ENCODE measurements around the gene SLC5A10. TPM values are rescaled to one million over a fixed set of nuclear protein-coding genes. Genes with fewer than 3 reads are reported as not detected.
"Not testable (repeated sequence)": the region's sequence is repeated elsewhere in the genome, so short reads cannot be mapped to it uniquely, and the experiment has no call there.

The SLC5A10 gene
- total RNA-seq, 1 donor from 2014 or later = not detected

DNA sequence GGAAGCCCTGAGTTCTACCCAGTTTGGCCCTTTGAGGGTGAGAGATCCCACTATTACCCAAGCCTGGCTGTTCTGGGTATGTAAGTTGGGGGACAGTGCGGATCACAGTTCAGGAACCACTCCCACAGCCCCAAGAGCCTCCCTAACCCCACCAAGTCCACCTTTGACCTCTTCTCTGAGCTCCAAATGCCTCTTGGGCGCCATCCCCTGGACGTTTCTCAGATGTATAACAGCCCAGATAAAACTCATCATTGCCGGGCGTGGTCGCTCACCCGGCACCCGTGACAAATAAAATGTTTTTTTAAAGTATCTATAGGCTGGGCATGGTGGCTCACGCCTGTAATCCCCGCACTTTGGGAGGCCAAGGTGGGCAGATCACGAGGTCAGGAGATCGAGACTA is 103.5 kb downstream of the SLC5A10 start:
- H3K9me3 ChIP-seq; H3K4me3 ChIP-seq; intact Hi-C loops (cut with DNase I): not testable (repeated sequence)

GRCh38 chr17:19062009-19062717 is 110.2 kb downstream of the SLC5A10 start:
- H3K36me3 ChIP-seq; H3K27me3 ChIP-seq; H3K4me1 ChIP-seq; intact Hi-C loops (cut with DNase I); H3K9me3 ChIP-seq: not testable (repeated sequence)
- Histone ChIP-seq H3K4me3 (peak overlapping the region in 1 of 2 donors; percentile 44), H3K27ac (peak overlapping the region in 1 of 2 donors; percentile 70)
- peak; percentile 73 to 82 for DNase-seq (ENCODE audit: low spot score in 2 of 2)

More for the DNA sequence above, 103.5 kb downstream of the SLC5A10 start:
- H3K27me3 ChIP-seq; H3K27ac ChIP-seq; H3K36me3 ChIP-seq; H3K4me1 ChIP-seq; DNase-seq (ENCODE audit: low spot score in 2 of 2): not testable (repeated sequence)

DNA sequence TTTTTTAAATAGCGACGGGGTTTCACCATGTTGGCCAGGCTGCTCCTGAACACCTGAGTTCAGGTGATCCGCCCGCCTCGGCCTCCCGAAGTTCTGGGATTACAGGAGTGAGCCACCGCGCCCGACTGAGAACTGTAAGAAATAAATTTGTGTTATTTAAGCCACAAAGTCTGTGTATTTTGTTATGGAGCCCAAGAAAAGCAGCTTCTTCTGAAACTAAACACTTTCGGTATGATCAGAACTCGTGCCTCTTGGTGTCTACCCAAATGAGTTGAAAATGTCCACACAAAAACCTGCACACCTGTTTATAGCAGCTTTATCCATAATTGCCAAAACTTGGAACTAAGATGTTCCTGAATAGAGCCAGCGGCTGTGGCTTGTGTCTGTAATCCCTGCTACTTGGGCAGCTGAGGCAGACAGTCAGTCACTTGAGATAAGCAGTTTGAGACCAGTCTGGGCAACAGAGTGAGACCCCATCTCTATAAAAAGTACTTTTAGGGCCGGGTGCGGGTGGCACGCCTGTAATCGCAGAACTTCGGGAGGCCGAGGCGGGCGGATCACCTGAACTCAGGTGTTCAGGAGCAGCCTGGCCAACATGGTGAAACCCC is 110.9 kb downstream of the SLC5A10 start:
- H3K27me3 ChIP-seq; DNase-seq (ENCODE audit: low spot score in 2 of 2); H3K27ac ChIP-seq; H3K9me3 ChIP-seq; H3K4me3 ChIP-seq; H3K4me1 ChIP-seq; intact Hi-C loops (cut with DNase I); H3K36me3 ChIP-seq: not testable (repeated sequence)

GRCh38 chr17:19063326-19063956 is 111.5 kb downstream of the SLC5A10 start:
- H3K36me3 ChIP-seq; H3K4me1 ChIP-seq; intact Hi-C loops (cut with DNase I); H3K4me3 ChIP-seq; H3K27ac ChIP-seq; H3K27me3 ChIP-seq; H3K9me3 ChIP-seq: not testable (repeated sequence)
- DNase-seq (ENCODE audit: low spot score in 2 of 2) = peak in 1 of 2 donors; percentile 77

- H3K36me3 ChIP-seq; intact Hi-C loops (cut with DNase I); H3K9me3 ChIP-seq; H3K27me3 ChIP-seq; H3K4me1 ChIP-seq: not testable (repeated sequence)
- peak in 1 of 2 donors; percentile 63 for DNase-seq (ENCODE audit: low spot score in 2 of 2)
- Histone ChIP-seq H3K27ac (peak overlapping the region in 1 of 2 donors; percentile 45), H3K4me3 (peak overlapping the region in 1 of 2 donors; percentile 58)
Observed at GRCh38 chr17:19064378-19064777, 112.4 kb downstream of the SLC5A10 start.

DNA sequence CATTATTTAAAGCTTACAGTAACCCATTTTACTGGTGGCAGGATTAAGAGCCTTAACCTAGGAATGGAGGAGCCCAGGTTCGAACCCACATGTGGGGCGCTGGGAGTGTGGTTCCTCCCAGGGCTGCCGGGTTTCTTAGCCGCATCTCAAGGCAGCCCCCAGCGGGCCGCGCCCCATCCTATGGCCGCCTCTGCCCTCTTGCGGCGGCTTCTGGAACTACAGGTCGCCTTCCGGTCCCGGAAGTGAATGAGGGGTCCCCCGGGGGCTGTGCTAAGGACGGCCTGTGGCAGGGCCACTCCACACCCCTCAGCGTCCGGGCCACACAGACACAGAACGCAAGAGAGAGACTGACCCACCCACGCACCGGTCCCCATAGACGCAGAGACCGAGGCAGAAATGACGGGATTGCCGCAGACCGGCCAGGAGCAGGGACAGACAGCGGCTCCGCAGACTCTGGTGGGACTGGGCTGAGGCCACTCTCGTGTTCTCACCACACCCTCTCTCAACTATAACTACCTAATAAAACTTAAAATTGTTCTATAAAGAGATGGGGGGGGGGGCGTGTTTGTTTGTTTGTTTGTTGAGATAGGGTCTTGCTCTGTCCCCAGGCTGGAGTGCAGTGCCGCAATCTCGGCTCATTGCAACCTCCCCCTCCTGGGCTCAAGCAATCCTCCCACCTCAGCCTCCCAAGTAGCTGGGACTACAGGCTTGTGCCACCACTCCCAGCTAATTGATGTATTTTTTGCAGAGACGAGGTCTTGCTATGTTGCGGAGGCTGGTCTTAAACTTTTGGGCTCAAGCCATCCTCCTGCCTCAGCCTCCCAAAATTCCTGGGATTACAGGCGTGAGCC is 118.6 kb downstream of the SLC5A10 start:
- H3K9me3 ChIP-seq; H3K27me3 ChIP-seq; H3K4me1 ChIP-seq; H3K36me3 ChIP-seq; DNase-seq (ENCODE audit: low spot score in 2 of 2); intact Hi-C loops (cut with DNase I); H3K27ac ChIP-seq; H3K4me3 ChIP-seq: not testable (repeated sequence)

Other genes with a start within 250 kb of the SLC5A10 start
- gene FBXW10, start 208.1 kb upstream of the SLC5A10 start, total RNA-seq = not detected
- gene TVP23B, start 171.0 kb upstream of the SLC5A10 start, total RNA-seq = 17.1 TPM
- gene PRPSAP2, start 94.0 kb upstream of the SLC5A10 start, total RNA-seq = 3.4 TPM
- 11.2 TPM for gene FAM83G, start 52.6 kb downstream of the SLC5A10 start, total RNA-seq
- 1.8 TPM for gene GRAP, start 94.8 kb downstream of the SLC5A10 start, total RNA-seq
- not detected for gene GRAPL, start 175.4 kb downstream of the SLC5A10 start, total RNA-seq

All from ascending aorta (tissue), 2 donors.